ENCODE data around the gene KCNQ1. TPM values are rescaled to one million over a fixed set of nuclear protein-coding genes. Genes with fewer than 3 reads are reported as not detected.

The KCNQ1 gene
- total RNA-seq, 1 experiment from 2014 or later: 9.2 TPM

- H3K27ac Mint-ChIP-seq (ENCODE audit: unreplicated experiment): no peak overlapping the region
- DNase-seq: peak; percentile 81
- intact Hi-C loops (cut with micrococcal nuclease; ENCODE audit: unreplicated experiment): no loop called here
- H3K36me3 Mint-ChIP-seq (ENCODE audit: insufficient read depth, unreplicated experiment): no peaks in the 10 kb centered on the region
- H3K4me1 Mint-ChIP-seq (ENCODE audit: low read depth, unreplicated experiment): peaks cover 12% of the 10 kb centered on the region
- TF ChIP-seq, protein P1, sequence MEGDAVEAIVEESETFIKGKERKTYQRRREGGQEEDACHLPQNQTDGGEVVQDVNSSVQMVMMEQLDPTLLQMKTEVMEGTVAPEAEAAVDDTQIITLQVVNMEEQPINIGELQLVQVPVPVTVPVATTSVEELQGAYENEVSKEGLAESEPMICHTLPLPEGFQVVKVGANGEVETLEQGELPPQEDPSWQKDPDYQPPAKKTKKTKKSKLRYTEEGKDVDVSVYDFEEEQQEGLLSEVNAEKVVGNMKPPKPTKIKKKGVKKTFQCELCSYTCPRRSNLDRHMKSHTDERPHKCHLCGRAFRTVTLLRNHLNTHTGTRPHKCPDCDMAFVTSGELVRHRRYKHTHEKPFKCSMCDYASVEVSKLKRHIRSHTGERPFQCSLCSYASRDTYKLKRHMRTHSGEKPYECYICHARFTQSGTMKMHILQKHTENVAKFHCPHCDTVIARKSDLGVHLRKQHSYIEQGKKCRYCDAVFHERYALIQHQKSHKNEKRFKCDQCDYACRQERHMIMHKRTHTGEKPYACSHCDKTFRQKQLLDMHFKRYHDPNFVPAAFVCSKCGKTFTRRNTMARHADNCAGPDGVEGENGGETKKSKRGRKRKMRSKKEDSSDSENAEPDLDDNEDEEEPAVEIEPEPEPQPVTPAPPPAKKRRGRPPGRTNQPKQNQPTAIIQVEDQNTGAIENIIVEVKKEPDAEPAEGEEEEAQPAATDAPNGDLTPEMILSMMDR (IDR thresholded peaks at IDR 0.05; ENCODE audit: unreplicated experiment): no peak
- peak overlapping the region; percentile 57 for H3K4me3 Mint-ChIP-seq (ENCODE audit: low read depth, unreplicated experiment)
- H3K27me3 Mint-ChIP-seq (ENCODE audit: unreplicated experiment): no peaks in the 10 kb centered on the region
- BruUV-seq (replicated peaks): no TSS peak
- CTCF ChIA-PET: no interaction called here
- H3K9me3 Mint-ChIP-seq (ENCODE audit: low read depth, unreplicated experiment): no peaks in the 10 kb centered on the region
Measured at GRCh38 chr11:2462986-2463765, 18.4 kb downstream of the KCNQ1 start.

DNA sequence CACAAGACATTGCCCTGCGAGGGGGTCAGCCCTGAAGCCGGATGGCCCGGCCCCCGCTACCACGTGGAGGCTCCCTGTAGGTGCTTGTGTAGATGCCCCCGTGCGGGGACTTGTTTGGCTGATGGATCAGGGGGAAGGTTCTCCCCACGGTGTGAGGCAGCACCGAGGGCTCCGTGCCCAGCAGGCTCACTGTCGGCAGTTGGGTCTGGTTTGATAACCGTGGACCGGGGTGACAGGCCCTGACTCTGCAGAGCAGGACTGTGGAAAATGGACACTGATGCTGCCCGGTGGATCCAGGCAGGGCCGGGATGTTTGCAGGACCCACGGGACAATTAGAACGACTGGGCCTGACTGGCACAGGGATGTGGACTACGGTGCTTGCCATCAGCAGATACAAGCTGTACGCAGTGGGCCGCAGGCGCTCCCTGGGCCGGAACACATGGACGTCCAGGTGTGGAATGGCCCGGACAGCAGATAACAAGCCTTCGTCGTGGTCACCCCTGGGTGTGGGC is 19.0 kb downstream of the KCNQ1 start:
- no peaks in the 10 kb centered on the region for H3K36me3 Mint-ChIP-seq (ENCODE audit: insufficient read depth, unreplicated experiment)
- peaks cover 12% of the 10 kb centered on the region for H3K4me1 Mint-ChIP-seq (ENCODE audit: low read depth, unreplicated experiment)
- H3K9me3 Mint-ChIP-seq (ENCODE audit: low read depth, unreplicated experiment): no peaks in the 10 kb centered on the region
- CTCF ChIA-PET: no interaction called here
- H3K4me3 Mint-ChIP-seq (ENCODE audit: low read depth, unreplicated experiment): peak overlapping the region; percentile 57
- no peak overlapping the region for H3K27ac Mint-ChIP-seq (ENCODE audit: unreplicated experiment)
- intact Hi-C loops (cut with micrococcal nuclease; ENCODE audit: unreplicated experiment): no loop called here
- H3K27me3 Mint-ChIP-seq (ENCODE audit: unreplicated experiment): no peaks in the 10 kb centered on the region
- BruUV-seq (replicated peaks): no TSS peak
- TF ChIP-seq, protein P1 (IDR thresholded peaks at IDR 0.05; ENCODE audit: unreplicated experiment): no peak
- peak; percentile 31 for DNase-seq

DNA sequence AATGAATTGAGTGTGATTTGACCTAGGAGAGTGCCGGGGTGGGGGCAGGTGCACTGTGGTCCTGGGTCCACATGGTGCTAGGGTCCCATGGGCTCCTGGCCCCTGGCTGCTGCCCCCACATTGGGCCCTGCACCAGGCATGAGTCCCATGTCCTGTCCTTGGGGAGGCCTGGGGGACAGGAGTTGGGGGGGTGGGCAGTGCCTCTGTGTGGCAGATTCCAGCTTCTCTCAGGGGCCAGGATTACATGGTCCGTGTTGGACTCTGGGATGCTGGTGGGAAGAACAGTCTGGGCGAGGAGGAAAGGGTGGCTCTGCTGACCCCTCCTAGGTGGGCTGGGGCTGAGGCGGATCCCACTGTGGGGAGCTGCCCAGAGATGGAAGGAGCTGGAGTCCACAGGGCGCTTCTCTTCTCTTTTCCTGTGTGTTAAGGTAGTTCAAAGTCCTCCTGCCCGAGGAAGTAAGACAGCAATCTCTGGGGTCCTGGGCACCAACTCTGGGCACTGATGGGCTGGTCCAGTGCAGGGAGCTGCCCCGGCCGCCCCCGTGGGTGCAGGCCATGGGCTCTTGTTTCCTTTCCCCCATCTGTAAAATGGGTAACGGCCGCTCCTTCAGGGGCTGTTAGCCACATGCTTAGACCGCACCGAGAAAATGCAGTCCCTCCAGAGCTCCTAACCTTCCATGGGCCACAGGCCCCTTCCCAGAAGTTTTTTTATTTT is 19.8 kb downstream of the KCNQ1 start:
- H3K27me3 Mint-ChIP-seq (ENCODE audit: unreplicated experiment): no peaks in the 10 kb centered on the region
- TF ChIP-seq, protein P1 (IDR thresholded peaks at IDR 0.05; ENCODE audit: unreplicated experiment): no peak
- no peaks in the 10 kb centered on the region for H3K9me3 Mint-ChIP-seq (ENCODE audit: low read depth, unreplicated experiment)
- BruUV-seq (replicated peaks): no TSS peak
- H3K4me1 Mint-ChIP-seq (ENCODE audit: low read depth, unreplicated experiment): peaks cover 12% of the 10 kb centered on the region
- intact Hi-C loops (cut with micrococcal nuclease; ENCODE audit: unreplicated experiment): no loop called here
- H3K27ac Mint-ChIP-seq (ENCODE audit: unreplicated experiment): no peak overlapping the region
- no peak for DNase-seq
- no peaks in the 10 kb centered on the region for H3K36me3 Mint-ChIP-seq (ENCODE audit: insufficient read depth, unreplicated experiment)
- no peak overlapping the region for H3K4me3 Mint-ChIP-seq (ENCODE audit: low read depth, unreplicated experiment)
- CTCF ChIA-PET: no interaction called here

DNA sequence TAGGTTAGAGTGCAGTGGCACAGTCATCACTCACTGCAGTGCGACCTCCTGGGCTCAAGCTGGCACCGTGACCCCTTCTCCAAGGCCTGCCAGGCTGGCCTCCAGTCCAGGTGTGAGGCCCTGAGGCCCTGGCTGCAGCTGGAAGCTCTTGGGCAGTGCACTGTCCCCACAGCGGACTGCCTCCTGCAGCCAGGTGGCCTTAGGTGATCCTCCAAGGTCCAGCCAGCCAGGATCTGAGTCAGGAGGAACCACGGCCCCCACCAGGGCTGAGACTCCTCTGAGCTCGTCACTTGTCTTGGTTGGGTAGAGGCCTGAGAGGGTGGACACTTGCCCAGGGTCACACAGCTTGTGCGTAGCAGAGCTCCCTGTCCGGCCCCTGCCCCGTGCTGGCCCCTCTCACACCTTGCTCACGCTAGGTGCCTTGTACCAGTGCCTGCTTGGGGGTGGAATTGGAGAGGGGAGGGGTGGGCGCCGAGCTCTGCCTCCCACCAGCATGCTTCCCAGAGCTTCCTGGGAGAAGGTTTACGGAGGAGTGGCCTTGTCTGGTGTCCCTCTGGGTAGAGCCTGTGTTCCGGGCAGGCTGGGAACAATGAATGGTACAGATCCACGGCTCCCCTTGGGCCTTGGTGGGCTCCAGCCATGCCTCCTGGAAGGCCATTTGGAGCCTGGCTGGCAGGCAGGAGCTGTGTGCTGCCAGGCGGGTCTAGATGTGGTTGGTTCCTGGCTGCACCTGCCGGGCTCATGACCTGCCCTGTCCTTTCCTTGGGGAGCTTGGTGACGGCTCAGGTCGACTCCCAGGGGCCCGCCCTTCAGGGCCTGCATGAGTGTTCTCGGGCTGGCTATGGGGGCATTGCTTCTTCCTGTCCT is 20.6 kb downstream of the KCNQ1 start:
- H3K4me1 Mint-ChIP-seq (ENCODE audit: low read depth, unreplicated experiment): peaks cover 12% of the 10 kb centered on the region
- TF ChIP-seq, protein P1 (IDR thresholded peaks at IDR 0.05; ENCODE audit: unreplicated experiment): no peak
- H3K27me3 Mint-ChIP-seq (ENCODE audit: unreplicated experiment): no peaks in the 10 kb centered on the region
- no peak overlapping the region for H3K27ac Mint-ChIP-seq (ENCODE audit: unreplicated experiment)
- CTCF ChIA-PET: no interaction called here
- no peak overlapping the region for H3K4me3 Mint-ChIP-seq (ENCODE audit: low read depth, unreplicated experiment)
- no peaks in the 10 kb centered on the region for H3K9me3 Mint-ChIP-seq (ENCODE audit: low read depth, unreplicated experiment)
- DNase-seq: no peak
- BruUV-seq (replicated peaks): no TSS peak
- no peaks in the 10 kb centered on the region for H3K36me3 Mint-ChIP-seq (ENCODE audit: insufficient read depth, unreplicated experiment)
- intact Hi-C loops (cut with micrococcal nuclease; ENCODE audit: unreplicated experiment): no loop called here

Measured in Calu3 (cell line).